ENCODE results near the gene KCNH4. TPM values are rescaled to one million over a fixed set of nuclear protein-coding genes. Genes with fewer than 3 reads are reported as not detected.

KCNH4 gene
- total and polyA plus RNA-seq, 9 of the 15 experiments (the other 6 are each of a cell fraction or from before 2014, with no cell fraction given) = 0.10 to 1.8 (median 0.50) TPM

DNA sequence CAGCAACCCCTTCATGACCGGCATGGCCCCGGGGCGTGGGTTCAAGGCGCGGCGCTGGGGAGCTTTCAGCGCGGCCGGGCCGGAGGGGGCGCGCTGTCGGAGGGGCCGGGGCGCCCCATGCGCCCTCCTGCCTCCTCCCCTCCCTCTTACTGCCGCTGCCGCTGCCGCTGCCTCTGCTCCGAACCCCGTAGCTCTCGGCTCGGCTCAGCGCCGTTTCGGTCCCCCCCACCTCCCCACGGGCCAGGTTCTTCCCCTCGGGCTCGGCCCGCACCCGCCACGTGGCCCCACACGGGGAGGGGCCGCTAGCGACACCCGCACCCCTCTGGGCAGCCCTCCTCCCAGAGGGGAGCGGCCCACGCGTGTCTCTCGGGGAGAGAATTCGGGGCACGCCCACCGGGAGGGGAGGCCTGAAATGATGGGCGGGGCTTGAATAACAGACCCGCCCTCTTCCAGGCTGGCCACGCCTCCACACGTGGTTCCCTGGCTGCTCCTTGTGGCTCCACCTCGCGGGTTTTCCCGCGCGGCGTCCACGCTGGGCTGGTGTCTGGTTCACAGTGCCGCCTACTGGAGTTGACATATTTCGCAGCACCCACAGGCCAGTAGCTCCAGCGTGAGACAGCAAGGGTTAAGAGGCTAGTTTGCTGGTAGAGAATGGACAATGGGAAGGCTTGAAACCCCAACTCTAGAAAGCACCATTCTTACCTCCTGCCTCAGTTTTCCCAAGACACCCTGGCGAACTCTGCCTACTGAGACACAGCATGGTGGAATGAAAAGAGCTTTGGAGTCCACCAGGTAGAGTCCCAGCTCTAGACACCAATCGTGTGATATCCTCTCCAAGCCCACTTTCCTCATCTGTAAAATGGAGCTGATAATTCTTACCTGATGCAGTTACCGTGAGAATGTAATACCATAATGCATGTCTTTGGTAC lies at the start of gene KCNH4 (continued):
- TF ChIP-seq, protein P1, sequence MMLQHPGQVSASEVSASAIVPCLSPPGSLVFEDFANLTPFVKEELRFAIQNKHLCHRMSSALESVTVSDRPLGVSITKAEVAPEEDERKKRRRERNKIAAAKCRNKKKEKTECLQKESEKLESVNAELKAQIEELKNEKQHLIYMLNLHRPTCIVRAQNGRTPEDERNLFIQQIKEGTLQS (IDR thresholded peaks at IDR 0.05) = no peak
- TF ChIP-seq, protein P1 (CRISPR knock-in tag; conservative IDR thresholded peaks at IDR 0.05) = peak; percentile 95
- TF ChIP-seq GABPB2 (CRISPR knock-in tag; conservative IDR thresholded peaks at IDR 0.05) (no peak), MEF2D (tag; conservative IDR thresholded peaks at IDR 0.05; ENCODE audit: low read depth) (no peak), RB1 (IDR thresholded peaks at IDR 0.05; ENCODE audit: low read depth) (peak; percentile 100), ILK (tag; IDR thresholded peaks at IDR 0.05; ENCODE audit: borderline replicate concordance, low read depth) (no peak), ZNF75A (CRISPR knock-in tag; IDR thresholded peaks at IDR 0.05) (no peak), ZEB2 (IDR thresholded peaks at IDR 0.05) (no peak), FOXJ3 (CRISPR knock-in tag; IDR thresholded peaks at IDR 0.05) (no peak), MAFG (tag; conservative IDR thresholded peaks at IDR 0.05) (no peak), SIX5 (IDR thresholded peaks at IDR 0.05; ENCODE audit: borderline replicate concordance in 1 of 2, insufficient read depth in 1 of 2, low read depth in 1 of 2, low read length in 2 of 2) (no peak), JUND (IDR thresholded peaks at IDR 0.05; ENCODE audit: borderline replicate concordance, low read depth, low read length) (peak; percentile 47; the same call in 1 of the 2 replicates), JUND (tag; IDR thresholded peaks at IDR 0.05; ENCODE audit: borderline replicate concordance, low read depth, low read length) (peak; percentile 56; the same call in 1 of the 3 replicates), EGR1 (conservative IDR thresholded peaks at IDR 0.05) (peak; percentile 58), SAFB (IDR thresholded peaks at IDR 0.05; ENCODE audit: borderline replicate concordance, low read depth, low read length) (peak; percentile 95), RNF2 (IDR thresholded peaks at IDR 0.05) (peak; percentile 77; the same call in 1 of the 2 replicates), NCOA2 (IDR thresholded peaks at IDR 0.05; ENCODE audit: partially characterized antibody in 2 of 2) (no peak), CHCHD3 (CRISPR knock-in tag; IDR thresholded peaks at IDR 0.05) (no peak), BDP1 (IDR thresholded peaks at IDR 0.05; ENCODE audit: insufficient read depth, insufficient read length) (no peak)
- TF ChIP-seq, protein P2, sequence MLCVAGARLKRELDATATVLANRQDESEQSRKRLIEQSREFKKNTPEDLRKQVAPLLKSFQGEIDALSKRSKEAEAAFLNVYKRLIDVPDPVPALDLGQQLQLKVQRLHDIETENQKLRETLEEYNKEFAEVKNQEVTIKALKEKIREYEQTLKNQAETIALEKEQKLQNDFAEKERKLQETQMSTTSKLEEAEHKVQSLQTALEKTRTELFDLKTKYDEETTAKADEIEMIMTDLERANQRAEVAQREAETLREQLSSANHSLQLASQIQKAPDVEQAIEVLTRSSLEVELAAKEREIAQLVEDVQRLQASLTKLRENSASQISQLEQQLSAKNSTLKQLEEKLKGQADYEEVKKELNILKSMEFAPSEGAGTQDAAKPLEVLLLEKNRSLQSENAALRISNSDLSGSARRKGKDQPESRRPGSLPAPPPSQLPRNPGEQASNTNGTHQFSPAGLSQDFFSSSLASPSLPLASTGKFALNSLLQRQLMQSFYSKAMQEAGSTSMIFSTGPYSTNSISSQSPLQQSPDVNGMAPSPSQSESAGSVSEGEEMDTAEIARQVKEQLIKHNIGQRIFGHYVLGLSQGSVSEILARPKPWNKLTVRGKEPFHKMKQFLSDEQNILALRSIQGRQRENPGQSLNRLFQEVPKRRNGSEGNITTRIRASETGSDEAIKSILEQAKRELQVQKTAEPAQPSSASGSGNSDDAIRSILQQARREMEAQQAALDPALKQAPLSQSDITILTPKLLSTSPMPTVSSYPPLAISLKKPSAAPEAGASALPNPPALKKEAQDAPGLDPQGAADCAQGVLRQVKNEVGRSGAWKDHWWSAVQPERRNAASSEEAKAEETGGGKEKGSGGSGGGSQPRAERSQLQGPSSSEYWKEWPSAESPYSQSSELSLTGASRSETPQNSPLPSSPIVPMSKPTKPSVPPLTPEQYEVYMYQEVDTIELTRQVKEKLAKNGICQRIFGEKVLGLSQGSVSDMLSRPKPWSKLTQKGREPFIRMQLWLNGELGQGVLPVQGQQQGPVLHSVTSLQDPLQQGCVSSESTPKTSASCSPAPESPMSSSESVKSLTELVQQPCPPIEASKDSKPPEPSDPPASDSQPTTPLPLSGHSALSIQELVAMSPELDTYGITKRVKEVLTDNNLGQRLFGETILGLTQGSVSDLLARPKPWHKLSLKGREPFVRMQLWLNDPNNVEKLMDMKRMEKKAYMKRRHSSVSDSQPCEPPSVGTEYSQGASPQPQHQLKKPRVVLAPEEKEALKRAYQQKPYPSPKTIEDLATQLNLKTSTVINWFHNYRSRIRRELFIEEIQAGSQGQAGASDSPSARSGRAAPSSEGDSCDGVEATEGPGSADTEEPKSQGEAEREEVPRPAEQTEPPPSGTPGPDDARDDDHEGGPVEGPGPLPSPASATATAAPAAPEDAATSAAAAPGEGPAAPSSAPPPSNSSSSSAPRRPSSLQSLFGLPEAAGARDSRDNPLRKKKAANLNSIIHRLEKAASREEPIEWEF (CRISPR knock-in tag; IDR thresholded peaks at IDR 0.05) = no peak
- TF ChIP-seq, protein P3, sequence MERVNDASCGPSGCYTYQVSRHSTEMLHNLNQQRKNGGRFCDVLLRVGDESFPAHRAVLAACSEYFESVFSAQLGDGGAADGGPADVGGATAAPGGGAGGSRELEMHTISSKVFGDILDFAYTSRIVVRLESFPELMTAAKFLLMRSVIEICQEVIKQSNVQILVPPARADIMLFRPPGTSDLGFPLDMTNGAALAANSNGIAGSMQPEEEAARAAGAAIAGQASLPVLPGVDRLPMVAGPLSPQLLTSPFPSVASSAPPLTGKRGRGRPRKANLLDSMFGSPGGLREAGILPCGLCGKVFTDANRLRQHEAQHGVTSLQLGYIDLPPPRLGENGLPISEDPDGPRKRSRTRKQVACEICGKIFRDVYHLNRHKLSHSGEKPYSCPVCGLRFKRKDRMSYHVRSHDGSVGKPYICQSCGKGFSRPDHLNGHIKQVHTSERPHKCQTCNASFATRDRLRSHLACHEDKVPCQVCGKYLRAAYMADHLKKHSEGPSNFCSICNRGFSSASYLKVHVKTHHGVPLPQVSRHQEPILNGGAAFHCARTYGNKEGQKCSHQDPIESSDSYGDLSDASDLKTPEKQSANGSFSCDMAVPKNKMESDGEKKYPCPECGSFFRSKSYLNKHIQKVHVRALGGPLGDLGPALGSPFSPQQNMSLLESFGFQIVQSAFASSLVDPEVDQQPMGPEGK (CRISPR knock-in tag; IDR thresholded peaks at IDR 0.05; ENCODE audit: borderline replicate concordance) = no peak

All from K562 (cell line).